Heart right ventricle (tissue), 16 donors: Measurements from ENCODE around the gene PNPLA5. TPM values are rescaled to one million over a fixed set of nuclear protein-coding genes. Genes with fewer than 3 reads are reported as not detected.

ENCODE experiments used
- ATAC-seq, 8 donors: fragments of 200-7000 bp; cut with Tn5 transposase; one replicate each; pipeline ENCODE4 v1.9.1; 2020; ENCODE audit warnings: mild to moderate bottlenecking in 8 of 8, moderate library complexity in 8 of 8, moderate number of reproducible peaks in 1 of 8
- DNase-seq, 2 donors: peaks; one replicate each; pipeline ENCODE4 v3.0.0-alpha.2; 2020
- H3K27ac ChIP-seq, 10 donors: fragments of 200-600 bp; sonication (generic) in 2 of 10; one replicate each; pipeline versions ENCODE4 v1.5.0 to v1.8.0; 2020 to 2022; ENCODE audit warnings: mild to moderate bottlenecking in 3 of 10
- H3K27me3 ChIP-seq, 7 donors: fragments of 200-600 bp; one replicate each; pipeline ENCODE4 v1.8.0; 2021 to 2022; ENCODE audit warnings: mild to moderate bottlenecking in 2 of 7
- H3K36me3 ChIP-seq, 9 donors: fragments of 200-600 bp; sonication (generic) in 1 of 9; one replicate each; pipeline versions ENCODE4 v1.5.0 to v1.8.0; 2020 to 2022; ENCODE audit warnings: mild to moderate bottlenecking in 2 of 9
- H3K4me1 ChIP-seq, 9 donors: fragments of 200-600 bp; sonication (generic) in 1 of 9; one replicate each; pipeline versions ENCODE4 v1.5.0 to v1.8.0; 2020 to 2022; ENCODE audit warnings: mild to moderate bottlenecking in 4 of 9
- H3K4me3 ChIP-seq, 10 donors: fragments of 200-600 bp; sonication (generic) in 2 of 10; one replicate each; pipeline versions ENCODE4 v1.5.0 to v1.8.0; 2020 to 2022; ENCODE audit warnings: mild to moderate bottlenecking in 7 of 10, moderate library complexity in 2 of 10
- H3K9me3 ChIP-seq, 11 donors: fragments of 200-600 bp in 10 of 11; sonication (generic) in 2 of 11; one replicate each; pipeline versions ENCODE4 v1.5.0 to v1.8.0; 2013 to 2022; ENCODE audit warnings: mild to moderate bottlenecking in 2 of 11, control low read depth in 1 of 11, moderate library complexity in 1 of 11
- CTCF ChIP-seq, 9 donors: fragments of 200-600 bp; sonication (generic) in 2 of 9; IDR thresholded peaks; one replicate each; pipeline versions ENCODE4 v1.5.0 to v1.8.0; 2021 to 2022; ENCODE audit warnings: antibody characterized with exemption in 9 of 9, mild to moderate bottlenecking in 5 of 9, moderate library complexity in 1 of 9
- WGBS, 2 donors: extraction: QIAGEN DNeasy Blood & Tissue Kit; methylation state at CpG; one replicate each; pipeline ENCODE4 v1.1.7; 2013; ENCODE audit warnings: inconsistent platforms in 1 of 2; 5-methylcytosine and 5-hydroxymethylcytosine counted together
- intact Hi-C, 10 donors: fragments of 100-400 bp; cut with DNase I; formaldehyde crosslinking; loops; one replicate each; pipeline versions ENCODE4 v1.11.1 to v1.14.2; 2022
- polyA plus RNA-seq, 2 donors: library from polyadenylated mRNA; stranded (reverse); fragments of 200-250 nt; gene quantifications; one replicate each; pipeline ENCODE4 v1.2.3, GENCODE V29; 2013
- total RNA-seq, 10 donors: library from RNA; stranded (reverse); fragmentation: NEBNext Ultra II Directional in 3 of 10; extraction: Animal tissue kit (Norgen Biotek cat#: 25700) in 3 of 10; gene quantifications; one replicate each; pipeline versions ENCODE4 v1.2.1 to v1.2.4, GENCODE V29; 2021 to 2023
- donor health status: Arrhythmogenic right ventricular cardiomyopathy.
- donor health status: ischemic (EF 13 %, LVEDD 7.1; RV severe dilation, severe dysfunction).
- donor health status: healthy with polysubstance abuse.
- donor health status: DM: no; HTN: yes; CAD: no.
- donor health status: DM: no; HTN: no; CAD: no.
- donor health status: ischemic (EF 25% LVEDD 6.9; RV normal size, moderate dysfunction).
- donor health status: ischemic (EF 25% LVEDD 5.7; RV mildly dilated, moderate dysfunction).
- donor health status: healthy.
- donor health status: DM: yes; HTN: yes; CAD: no.
- donor health status: Ischemic cardiomyopathy.
- donor health status: ischemic (EF 35%, LVEDD 5.7; RV mildly dilated, moderate dysfunction).
- donor health status: nonischemic (EF 11% LVEDD 7.7; RV severe dilation, severe dysfunction).
- donor health status: DM: yes; HTN: yes; CAD: no.
- donor health status: PGD.
- donor health status: ischemic (EF 29% LVEDD 5.4; RV normal size, mild dysfunction).
- donor health status: nonischemic (EF 23%, LVEDD 6.1; RV moderate dilation, normal function).

The PNPLA5 gene
- total and polyA plus RNA-seq, 12 donors, result not detected

- no peaks in the 10 kb centered on the region for H3K36me3 ChIP-seq
- DNase-seq (peak; percentile 91 to 92), ATAC-seq (peak; percentile 95 to 99 (median 97))
- peaks cover 0 to 15% (median 9%) of the 10 kb centered on the region in 9 donors for H3K4me1 ChIP-seq
- peaks cover 6 to 53% (median 27%) of the 10 kb centered on the region in 7 donors for H3K27me3 ChIP-seq
- WGBS, 2 donors, result 1 to 2% methylated on average over 94 to 100 of the region's 100 CpGs
- intact Hi-C loops, result no loop called here
- peak in 2 of 9 donors; percentile 12 to 15 for TF ChIP-seq CTCF (IDR thresholded peaks at IDR 0.05)
- H3K4me3 ChIP-seq, result peak within 1 kb of the TSS; percentile 19 to 70 (median 62)
- H3K27ac ChIP-seq, result no peak within 1 kb of the TSS
- H3K9me3 ChIP-seq, result no peaks in the 10 kb centered on the region
Observed at GRCh38 chr22:43923631-43924464, 32.0 kb upstream of the PNPLA5 start, which contains the start of gene PNPLA3. PNPLA3 (plus strand) TSS chr22:43923805; CDS start chr22:43923912, 107 bp downstream.

- intact Hi-C loops, result no loop called here
- no peaks in the 10 kb centered on the region for H3K36me3 ChIP-seq
- TF ChIP-seq CTCF (IDR thresholded peaks at IDR 0.05), result no peak
- H3K27me3 ChIP-seq, result peaks cover 6 to 59% (median 29%) of the 10 kb centered on the region in 7 donors
- H3K27ac ChIP-seq, result no peak overlapping the region
- H3K4me1 ChIP-seq, result peaks cover 0 to 15% (median 9%) of the 10 kb centered on the region in 9 donors
- 4% methylated on average over 10 to 13 of the region's 13 CpGs for WGBS, 2 donors
- no peak for DNase-seq
- no peaks in the 10 kb centered on the region for H3K9me3 ChIP-seq
- H3K4me3 ChIP-seq, result peak overlapping the region in 9 of 10 donors; percentile 36 to 70 (median 63)
- ATAC-seq, result no peak
Observed at GRCh38 chr22:43923191-43923590, 31.4 kb upstream of the PNPLA5 start.

GRCh38 chr22:43922123-43922522, 30.3 kb upstream of the PNPLA5 start:
- DNase-seq (no peak), ATAC-seq (no peak)
- TF ChIP-seq CTCF (IDR thresholded peaks at IDR 0.05), result no peak
- intact Hi-C loops, result no loop called here
- Histone ChIP-seq H3K27me3 (peaks cover 6 to 62% (median 36%) of the 10 kb centered on the region in 7 donors), H3K4me1 (peaks cover 0 to 15% (median 9%) of the 10 kb centered on the region in 9 donors), H3K36me3 (no peaks in the 10 kb centered on the region), H3K27ac (no peak overlapping the region), H3K9me3 (no peaks in the 10 kb centered on the region), H3K4me3 (no peak overlapping the region)
- 70 to 76% methylated on average over 3 of the region's 3 CpGs for WGBS, 2 donors

- Histone ChIP-seq H3K36me3 (no peaks in the 10 kb centered on the region), H3K4me3 (no peak overlapping the region), H3K4me1 (peaks cover 0 to 15% (median 9%) of the 10 kb centered on the region in 9 donors), H3K9me3 (no peaks in the 10 kb centered on the region), H3K27ac (no peak overlapping the region), H3K27me3 (peaks cover 6 to 67% (median 36%) of the 10 kb centered on the region in 7 donors)
- DNase-seq (no peak), ATAC-seq (no peak)
- no peak for TF ChIP-seq CTCF (IDR thresholded peaks at IDR 0.05)
- 30 to 31% methylated on average over 4 of the region's 4 CpGs for WGBS, 2 donors
- intact Hi-C loops, result no loop called here
Observed at GRCh38 chr22:43921370-43921769, 29.6 kb upstream of the PNPLA5 start.
